Stimulated activated CD8-positive, alpha-beta memory T cell treated with anti-CD3 and anti-CD28 coated beads, Interleukin-12 subunit alpha, Interleukin-12 subunit beta, amount 100 ng/mL, for 4 hours (primary cell): ENCODE results near the gene MDC1.
"Not testable (repeated sequence)": the region's sequence is repeated elsewhere in the genome, so short reads cannot be mapped to it uniquely, and the experiment has no call there.

Experiments
- DNase-seq: peaks from one replicate; pipeline ENCODE4 v3.0.0-alpha.2; 2020; ENCODE audit warnings: low read depth

MDC1 gene

GRCh38 chr6:30723843-30724741 lies 7.0 kb upstream of the MDC1 start:
- DNase-seq = not testable (repeated sequence)

- not testable (repeated sequence) for DNase-seq
Observed at GRCh38 chr6:30723159-30723842, 6.2 kb upstream of the MDC1 start.

GRCh38 chr6:30722280-30723112 lies 5.4 kb upstream of the MDC1 start:
- peak; percentile 68 for DNase-seq

DNA sequence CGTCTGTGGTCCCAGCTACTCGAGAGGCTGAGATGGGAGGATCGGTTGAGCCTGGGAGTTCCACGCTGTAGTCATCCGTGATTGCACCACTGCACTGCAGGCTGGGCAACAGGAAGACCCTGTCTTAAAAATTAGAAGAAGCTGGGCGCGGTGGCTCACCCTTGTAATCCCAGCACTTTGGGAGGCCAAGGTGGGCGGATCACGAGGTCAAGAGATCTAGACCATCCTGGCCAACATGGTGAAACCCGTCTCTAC lies 4.9 kb upstream of the MDC1 start:
- DNase-seq = not testable (repeated sequence)

DNA sequence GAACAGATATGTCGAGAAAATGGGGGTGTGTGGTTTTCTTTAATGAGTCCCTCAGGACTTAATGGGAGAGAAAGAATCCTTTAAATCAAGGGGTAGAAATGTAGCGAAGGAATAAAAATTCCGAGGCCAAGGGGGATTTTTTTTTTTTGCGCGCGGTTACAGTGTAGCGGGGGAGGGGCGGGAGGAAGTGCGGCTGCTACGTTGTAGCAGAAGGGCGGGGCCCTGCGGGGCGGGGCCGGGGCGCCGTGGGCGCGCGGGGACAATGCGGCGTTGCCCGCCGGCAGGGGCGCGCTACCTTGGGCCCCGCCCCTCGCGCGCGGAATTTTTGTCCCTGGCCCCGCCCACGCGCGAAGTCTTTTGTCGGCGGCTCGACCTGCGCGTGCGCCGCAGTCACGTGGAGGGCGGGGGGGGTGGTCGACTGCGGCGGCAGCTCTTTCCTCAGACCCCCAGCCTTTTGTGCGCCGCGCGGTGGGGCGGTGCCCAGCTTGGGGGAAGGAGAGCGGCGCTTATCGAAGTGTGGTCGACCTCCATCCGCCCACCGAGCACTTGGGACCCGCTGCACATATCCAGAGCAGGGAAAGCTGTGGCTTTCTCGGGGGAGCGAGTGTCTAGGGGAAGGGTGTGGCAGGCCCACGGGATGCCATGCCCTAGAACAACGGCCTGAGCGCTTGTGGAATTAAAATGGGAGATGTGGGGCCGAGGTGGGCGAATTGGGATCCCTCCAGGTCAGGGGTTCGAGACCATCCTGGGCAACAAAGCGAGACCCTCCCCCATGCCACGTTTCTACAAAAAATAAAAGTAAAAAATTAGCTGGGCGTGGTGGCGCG lies 4.3 kb upstream of the MDC1 start:
- DNase-seq = peak; percentile 97

GRCh38 chr6:30720738-30721197 lies 3.7 kb upstream of the MDC1 start:
- peak; percentile 47 for DNase-seq

DNA sequence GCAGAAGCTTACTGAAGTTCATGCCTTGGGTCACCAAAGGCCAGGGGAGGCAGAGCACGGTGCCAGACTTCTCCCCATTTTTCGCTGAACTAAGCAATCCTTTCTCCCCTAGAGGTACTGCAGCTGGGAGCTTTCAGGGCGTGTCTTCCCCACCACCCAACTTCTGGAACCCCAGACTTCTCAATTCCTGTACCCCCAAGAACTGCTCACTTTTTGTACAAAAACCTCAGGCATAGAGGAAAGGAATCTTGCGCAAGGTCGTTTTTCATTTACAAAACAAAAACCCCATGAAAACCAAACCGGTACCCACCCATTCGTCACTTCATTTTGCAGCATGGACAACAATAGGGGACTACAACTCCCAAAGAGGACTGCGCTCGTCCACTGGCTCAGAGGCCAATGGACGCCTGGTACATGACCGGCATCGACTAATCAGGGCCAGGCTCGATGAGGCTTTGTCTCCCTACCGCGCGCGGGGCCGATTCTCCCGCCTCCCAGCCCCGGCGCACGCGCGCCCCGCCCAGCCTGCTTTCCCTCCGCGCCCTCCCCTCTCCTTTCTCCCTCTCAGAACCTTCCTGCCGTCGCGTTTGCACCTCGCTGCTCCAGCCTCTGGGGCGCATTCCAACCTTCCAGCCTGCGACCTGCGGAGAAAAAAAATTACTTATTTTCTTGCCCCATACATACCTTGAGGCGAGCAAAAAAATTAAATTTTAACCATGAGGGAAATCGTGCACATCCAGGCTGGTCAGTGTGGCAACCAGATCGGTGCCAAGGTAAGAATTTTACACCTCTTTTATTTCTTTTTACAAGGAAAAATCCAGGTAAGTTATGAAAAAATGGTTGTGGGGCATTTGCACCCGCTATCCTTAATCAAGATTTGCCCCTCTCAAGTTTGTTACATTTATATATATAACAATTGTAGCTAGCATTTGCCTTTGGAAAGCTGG lies 3.0 kb upstream of the MDC1 start, which contains the start of gene TUBB:
TSS of gene TUBB (plus strand) at position 562 of the 947 bp plus-strand sequence. CDS start at position 717, 155 bp downstream.
- DNase-seq = peak; percentile 86

GRCh38 chr6:30719356-30719755 lies 2.3 kb upstream of the MDC1 start:
- DNase-seq = no peak

GRCh38 chr6:30717845-30718720 lies 1.0 kb upstream of the MDC1 start:
- DNase-seq = not testable (repeated sequence)

GRCh38 chr6:30716879-30717128 lies 277 bp downstream of the MDC1 start:
- no peak for DNase-seq

DNA sequence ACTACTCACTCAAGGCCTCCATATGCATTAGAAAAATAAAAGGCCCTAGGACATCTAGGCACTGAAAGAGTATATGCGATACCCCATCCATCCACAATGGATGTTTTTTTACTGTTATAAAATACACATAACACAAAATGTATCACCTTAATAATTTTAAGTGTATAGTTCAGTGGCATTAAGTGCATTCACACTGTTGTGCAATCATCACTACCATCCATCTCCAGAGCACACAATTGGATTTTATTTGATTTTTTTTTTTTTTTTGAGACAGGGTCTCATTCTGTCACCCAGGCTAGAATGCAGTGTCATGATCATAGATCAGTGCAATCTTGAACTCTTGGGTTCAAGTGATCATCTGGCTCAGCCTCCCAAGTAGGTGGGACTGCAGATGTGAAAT lies 2.8 kb downstream of the MDC1 start:
- no peak for DNase-seq

- no peak for DNase-seq
Observed at GRCh38 chr6:30712441-30712945, 4.6 kb downstream of the MDC1 start.

GRCh38 chr6:30711758-30712380 lies 5.2 kb downstream of the MDC1 start:
- no peak for DNase-seq

- no peak for DNase-seq
Observed at GRCh38 chr6:30709101-30709868, 7.8 kb downstream of the MDC1 start.

GRCh38 chr6:30707281-30707850 lies 9.7 kb downstream of the MDC1 start:
- DNase-seq = no peak

GRCh38 chr6:30705620-30706019 lies 11.5 kb downstream of the MDC1 start:
- DNase-seq = no peak

DNA sequence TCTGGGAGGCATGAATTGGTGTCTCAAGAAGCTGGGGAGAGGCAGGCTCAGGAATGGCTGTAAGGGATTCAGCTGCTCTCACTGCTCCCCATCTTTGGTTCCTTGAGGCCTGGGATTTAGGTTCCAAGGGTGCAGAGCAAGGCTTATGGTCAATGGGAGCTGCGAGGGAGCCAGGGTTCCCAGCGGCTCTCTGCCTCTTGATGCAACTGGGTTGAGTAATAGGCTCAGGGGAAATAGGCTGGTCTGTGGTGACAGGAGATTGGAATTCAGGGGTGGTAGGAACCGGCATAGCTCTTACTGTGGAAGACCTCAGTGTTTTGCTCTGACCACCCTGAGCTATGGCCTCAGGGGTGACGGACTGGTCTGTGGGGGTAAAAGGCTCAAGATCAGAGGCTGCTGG lies 13.3 kb downstream of the MDC1 start:
- DNase-seq = no peak

- DNase-seq = no peak
Observed at GRCh38 chr6:30703011-30703410, 14.1 kb downstream of the MDC1 start.
